HCT116 (cell line): ENCODE results near the gene CDH4. TPM values are rescaled to one million over a fixed set of nuclear protein-coding genes. Genes with fewer than 3 reads are reported as not detected.

Experiments
- ATAC-seq: fragments of 200-7000 bp; cut with Tn5 transposase; 2 replicates; pipeline ENCODE4 v1.9.1; 2020; ENCODE audit warnings: mild to moderate bottlenecking, moderate library complexity
- BruUV-seq: library from RNA; stranded (reverse); fragments of 400-500 nt; replicated peaks from 2 replicates; lab custom pipeline; 2021; lab: Mats Ljungman, UMichigan
- CTCF ChIA-PET: fragments of 300-600 bp; sonication (Branson Sonifier 250); formaldehyde crosslinking; loops from one replicate; lab custom pipeline; 2021; ENCODE audit warnings: antibody characterized with exemption; lab: Charles Lee
- POLR2A ChIA-PET: fragments of 300-600, 350-600 bp; sonication (Branson Sonifier 250); formaldehyde crosslinking; loops from one replicate; lab custom pipeline; 2021; ENCODE audit warnings: antibody characterized with exemption; lab: Charles Lee
- RAD21 ChIA-PET, 2 experiments: fragments of 300-600 bp; sonication (Branson Sonifier 250); formaldehyde crosslinking; loops; one replicate each; lab custom pipeline; 2023; ENCODE audit warnings: low total read pairs in 2 of 2; ENCODE audit not compliant: uncharacterized antibody in 2 of 2, unreplicated experiment in 2 of 2, low non-redundant PET in 1 of 2; lab: Charles Lee
- DNase-seq: peaks from one replicate; pipeline ENCODE4 v3.0.0-alpha.2; 2010; ENCODE audit warnings: low read depth, low spot score
- H2AFZ ChIP-seq: fragments of 200-600 bp; shearing (Covaris generic), sonication (generic); 2 replicates; pipeline ENCODE4 v1.6.1; 2017; ENCODE audit warnings: low read depth, mixed run types, mixed read lengths, antibody characterized with exemption, low read length; ENCODE audit not compliant: poor library complexity, severe bottlenecking
- H3K27ac ChIP-seq: 2 replicates; pipeline ENCODE4 v1.5.1; 2012; ENCODE audit warnings: low read depth, low read length
- H3K27me3 ChIP-seq: fragments of 200-600 bp; sonication (generic); 2 replicates; pipeline ENCODE4 v1.6.1; 2016; ENCODE audit warnings: mixed run types, low read length, mixed read lengths; ENCODE audit not compliant: insufficient read depth
- H3K36me3 ChIP-seq, 2 experiments: fragments of 200-500 bp in 1 of 2; fragments of 200-600 bp in 1 of 2; sonication (Bioruptor generic) in 1 of 2; sonication (generic) in 1 of 2; 2 replicates each; pipeline versions ENCODE4 v1.5.1 to v1.6.1; 2014 to 2016; ENCODE audit warnings: low read length in 2 of 2, inconsistent platforms in 1 of 2, mixed read lengths in 1 of 2, mixed run types in 1 of 2; ENCODE audit not compliant: insufficient read depth in 2 of 2, control insufficient read depth in 1 of 2
- H3K4me1 ChIP-seq, 2 experiments: fragments of 200-600 bp in 1 of 2; sonication (generic) in 1 of 2; 2 replicates each; pipeline versions ENCODE4 v1.5.1 to v1.6.1; 2012 to 2017; ENCODE audit warnings: low read length in 2 of 2, inconsistent platforms in 1 of 2, mild to moderate bottlenecking in 1 of 2, mixed read lengths in 1 of 2, mixed run types in 1 of 2, moderate library complexity in 1 of 2; ENCODE audit not compliant: insufficient read depth in 2 of 2, control insufficient read depth in 1 of 2
- H3K4me2 ChIP-seq: fragments of 200-600 bp; sonication (generic); 2 replicates; pipeline ENCODE4 v1.6.1; 2017; ENCODE audit warnings: mixed run types, low read length, mixed read lengths
- H3K4me3 ChIP-seq, 2 experiments: fragments of 200-600 bp in 1 of 2; sonication (generic) in 1 of 2; replicated peaks in 1 of 2; 2 replicates each; pipeline ENCODE4 v1.5.1; 2011 to 2016; ENCODE audit warnings: low read length in 2 of 2, control low read depth in 1 of 2, low read depth in 1 of 2, mild to moderate bottlenecking in 1 of 2, mixed read lengths in 1 of 2, mixed run types in 1 of 2
- H3K79me2 ChIP-seq: fragments of 200-600 bp; sonication (generic); 2 replicates; pipeline ENCODE4 v1.6.1; 2017; ENCODE audit warnings: mild to moderate bottlenecking, mixed run types, low read length, moderate library complexity, mixed read lengths; ENCODE audit not compliant: insufficient read depth
- H3K9ac ChIP-seq: fragments of 200-600 bp; sonication (generic); 2 replicates; pipeline ENCODE4 v1.6.1; 2016; ENCODE audit warnings: low read length, mixed read lengths
- H3K9me2 ChIP-seq: fragments of 200-600 bp; sonication (generic), shearing (Covaris generic); 2 replicates; pipeline ENCODE4 v1.6.1; 2017; ENCODE audit warnings: mixed run types, mild to moderate bottlenecking, moderate library complexity; ENCODE audit not compliant: insufficient read depth
- H3K9me3 ChIP-seq, 2 experiments: fragments of 200-500 bp in 1 of 2; fragments of 200-600 bp in 1 of 2; sonication (Bioruptor generic) in 1 of 2; sonication (generic) in 1 of 2; 2 replicates each; pipeline ENCODE4 v1.6.1; 2014 to 2017; ENCODE audit warnings: low read length in 2 of 2, mixed read lengths in 2 of 2, inconsistent platforms in 1 of 2, low read depth in 1 of 2, mild to moderate bottlenecking in 1 of 2, mixed run types in 1 of 2, moderate library complexity in 1 of 2; ENCODE audit not compliant: control insufficient read depth in 1 of 2, insufficient read depth in 1 of 2
- H4K20me1 ChIP-seq: fragments of 200-600 bp; sonication (generic), shearing (Covaris generic); 2 replicates; pipeline ENCODE4 v1.6.1; 2017; ENCODE audit warnings: mixed run types, mild to moderate bottlenecking, moderate library complexity; ENCODE audit not compliant: insufficient read depth
- ATF3 ChIP-seq: IDR thresholded peaks from 2 replicates; pipeline ENCODE4 v1.6.1; 2012
- CBX3 ChIP-seq: IDR thresholded peaks from 2 replicates; pipeline ENCODE4 v1.6.1; 2012; ENCODE audit warnings: low read depth
- CEBPB ChIP-seq: IDR thresholded peaks from 2 replicates; pipeline ENCODE4 v1.6.1; 2012; ENCODE audit warnings: low read depth
- CTCF ChIP-seq, 3 experiments: fragments of 200-600 bp in 1 of 3; sonication (generic) in 1 of 3; IDR thresholded peaks in 2 of 3; conservative IDR thresholded peaks in 1 of 3; 2 replicates each; pipeline ENCODE4 v1.5.1; 2012 to 2017; ENCODE audit warnings: low read depth in 2 of 3, low read length in 2 of 3, antibody characterized with exemption in 1 of 3, borderline replicate concordance in 1 of 3, control low read depth in 1 of 3, mild to moderate bottlenecking in 1 of 3, mixed read lengths in 1 of 3, mixed run types in 1 of 3, moderate library complexity in 1 of 3; ENCODE audit not compliant: insufficient read depth in 1 of 3
- EGR1 ChIP-seq: IDR thresholded peaks from 2 replicates; pipeline ENCODE4 v1.6.1; 2012; ENCODE audit warnings: low read depth
- ELF1 ChIP-seq: IDR thresholded peaks from 2 replicates; pipeline ENCODE4 v1.6.1; 2012; ENCODE audit warnings: low read depth, borderline replicate concordance
- EZH2 ChIP-seq: fragments of 200-600 bp; sonication (generic); IDR thresholded peaks from 2 replicates; pipeline ENCODE4 v1.6.1; 2017; ENCODE audit warnings: antibody characterized with exemption, mixed run types
- EZH2phosphoT487 ChIP-seq: fragments of 200-600 bp; IDR thresholded peaks from 2 replicates; pipeline ENCODE4 v1.6.1; 2018; ENCODE audit warnings: antibody characterized with exemption, borderline replicate concordance
- POLR2A ChIP-seq: IDR thresholded peaks from 2 replicates; pipeline ENCODE4 v1.7.0; 2011; ENCODE audit warnings: borderline replicate concordance; ENCODE audit not compliant: insufficient read depth, insufficient read length; ENCODE audit errors: extremely low read depth
- POLR2AphosphoS5 ChIP-seq: IDR thresholded peaks from 2 replicates; pipeline ENCODE4 v1.6.1; 2011; ENCODE audit warnings: mild to moderate bottlenecking, low read depth, low read length, moderate library complexity
- RAD21 ChIP-seq: IDR thresholded peaks from 2 replicates; pipeline ENCODE4 v1.6.1; 2012; ENCODE audit warnings: low read depth, mild to moderate bottlenecking
- SIN3A ChIP-seq: IDR thresholded peaks from 2 replicates; pipeline ENCODE4 v1.6.1; 2012; ENCODE audit warnings: low read depth
- TCF7L2 ChIP-seq: IDR thresholded peaks from 2 replicates; pipeline ENCODE4 v1.7.0; 2011; ENCODE audit warnings: borderline replicate concordance, inconsistent platforms; ENCODE audit not compliant: insufficient read depth, insufficient read length; ENCODE audit errors: extremely low read depth
- ZBTB33 ChIP-seq: IDR thresholded peaks from 2 replicates; pipeline ENCODE4 v1.6.1; 2011; ENCODE audit warnings: mild to moderate bottlenecking, low read length, moderate library complexity; ENCODE audit not compliant: insufficient replicate concordance; ENCODE audit errors: extremely low read depth
- ZFX ChIP-seq: fragments of 450-650 bp; IDR thresholded peaks from 2 replicates; pipeline ENCODE4 v1.6.1; 2017
- ZNF274 ChIP-seq: fragments of 200-500 bp; sonication (Bioruptor generic); IDR thresholded peaks from 2 replicates; pipeline ENCODE4 v1.6.1; 2014; ENCODE audit warnings: mild to moderate bottlenecking, low read depth, low read length, inconsistent platforms
- intact Hi-C: fragments of 100-400 bp; cut with micrococcal nuclease; formaldehyde crosslinking; loops from 2 replicates; pipeline ENCODE4 v1.10.0; 2022
- total RNA-seq: library from RNA; stranded (reverse); gene quantifications from one replicate; pipeline ENCODE4 v1.2.1, GENCODE V29; 2021; ENCODE audit not compliant: unreplicated experiment

The CDH4 gene
- total RNA-seq, 1 experiment from 2014 or later = not detected

GRCh38 chr20:61583356-61583755 lies 331.3 kb downstream of the CDH4 start:
- Histone ChIP-seq H3K79me2 (no peaks in the 10 kb centered on the region), H3K27ac (no peak overlapping the region), H3K4me2 (no peak overlapping the region), H3K27me3 (no peaks in the 10 kb centered on the region), H3K4me1 (no peaks in the 10 kb centered on the region), H3K9ac (no peak overlapping the region), H3K9me3 (no peaks in the 10 kb centered on the region), H3K4me3 (no peak overlapping the region)
- DNase-seq (no peak), ATAC-seq (no peak)
- CTCF ChIA-PET = no interaction called here
- POLR2A ChIA-PET = no interaction called here
- intact Hi-C loops = no loop called here
- no TSS peak for BruUV-seq
- TF ChIP-seq EZH2phosphoT487 (no peak), ATF3 (no peak), CEBPB (no peak), POLR2A (no peak), RAD21 (no peak), CBX3 (no peak), TCF7L2 (no peak), ELF1 (no peak), POLR2AphosphoS5 (no peak), ZNF274 (no peak), SIN3A (no peak), ZBTB33 (no peak), EZH2 (no peak), CTCF (IDR thresholded peaks at IDR 0.05 in 2 of 3, conservative IDR thresholded peaks at IDR 0.05 in 1 of 3; ENCODE audit: borderline replicate concordance in 1 of 3, insufficient read depth in 1 of 3, low read depth in 2 of 3, low read length in 2 of 3) (no peak), ZFX (no peak), EGR1 (no peak)
- TF ChIP-seq, all 23 proteins: peak for 0
- H3K9me2 ChIP-seq = no peaks in the 10 kb centered on the region
- no peak overlapping the region for H2AFZ ChIP-seq
- H3K36me3 ChIP-seq = no peaks in the 10 kb centered on the region
- RAD21 ChIA-PET = no interaction called here
- no peaks in the 10 kb centered on the region for H4K20me1 ChIP-seq
